GM19438 (cell line): Measurements from ENCODE around the gene ENPEP.

Source experiments
- ATAC-seq: cut with Tn5 transposase; IDR thresholded peaks from one replicate; pipeline ENCODE4 v1.9.1; 2021; ENCODE audit warnings: low read depth; ENCODE audit not compliant: unreplicated experiment

The ENPEP gene

GRCh38 chr4:110589297-110589696, 113.3 kb downstream of the ENPEP start:
- ATAC-seq: no peak

- ATAC-seq: no peak
Measured at GRCh38 chr4:110595583-110595982, 119.6 kb downstream of the ENPEP start.

- no peak for ATAC-seq
Measured at GRCh38 chr4:110596431-110596830, 120.5 kb downstream of the ENPEP start.

- ATAC-seq: no peak
Measured at GRCh38 chr4:110597582-110597981, 121.6 kb downstream of the ENPEP start.

- no peak for ATAC-seq
Measured at GRCh38 chr4:110602061-110602460, 126.1 kb downstream of the ENPEP start.

GRCh38 chr4:110605077-110605476, 129.1 kb downstream of the ENPEP start:
- no peak for ATAC-seq

GRCh38 chr4:110609044-110609750, 133.2 kb downstream of the ENPEP start:
- no peak for ATAC-seq

- ATAC-seq: peak; percentile 10
Measured at GRCh38 chr4:110610620-110610939, 134.6 kb downstream of the ENPEP start.

- peak; percentile 84 for ATAC-seq
Measured at GRCh38 chr4:110610940-110611831, 135.2 kb downstream of the ENPEP start.

GRCh38 chr4:110611968-110612447, 136.1 kb downstream of the ENPEP start:
- no peak for ATAC-seq

GRCh38 chr4:110612631-110613269, 136.8 kb downstream of the ENPEP start:
- ATAC-seq: no peak

- no peak for ATAC-seq
Measured at GRCh38 chr4:110613745-110614144, 137.8 kb downstream of the ENPEP start.

GRCh38 chr4:110614173-110614963, 138.4 kb downstream of the ENPEP start:
- no peak for ATAC-seq
